Fibroblast of lung (primary cell): ENCODE data around the gene FHDC1. TPM values are rescaled to one million over a fixed set of nuclear protein-coding genes. Genes with fewer than 3 reads are reported as not detected.

ENCODE experiments used
- DNase-seq, 2 donors: peaks; one replicate each; pipeline versions ENCODE4 v3.0.0 to v3.0.0-alpha.2; 2010; ENCODE audit warnings: low read depth in 2 of 2
- H2AFZ ChIP-seq: 2 replicates; pipeline ENCODE4 v1.5.1; 2012; ENCODE audit warnings: low read length, control low read depth, inconsistent platforms
- H3K27ac ChIP-seq: 2 replicates; pipeline ENCODE4 v1.5.1; 2011; ENCODE audit warnings: low read length, control low read depth; ENCODE audit not compliant: insufficient read depth
- H3K27me3 ChIP-seq: 2 replicates; pipeline ENCODE4 v1.5.1; 2011; ENCODE audit warnings: mild to moderate bottlenecking, low read length; ENCODE audit not compliant: control insufficient read depth, insufficient read depth
- H3K36me3 ChIP-seq: 2 replicates; pipeline ENCODE4 v1.5.1; 2011; ENCODE audit warnings: low read length; ENCODE audit not compliant: control insufficient read depth, insufficient read depth
- H3K4me1 ChIP-seq: 2 replicates; pipeline ENCODE4 v1.5.1; 2011; ENCODE audit warnings: low read length; ENCODE audit not compliant: control insufficient read depth, insufficient read depth; ENCODE audit errors: extremely low read depth
- H3K4me2 ChIP-seq: 2 replicates; pipeline ENCODE4 v1.5.1; 2011; ENCODE audit warnings: low read length, control low read depth; ENCODE audit not compliant: insufficient read depth; ENCODE audit errors: extremely low read depth
- H3K4me3 ChIP-seq, 4 experiments: fragments of 200-600 bp in 1 of 4; sonication (generic) in 1 of 4; replicated peaks in 1 of 4; 2 replicates each; pipeline ENCODE4 v1.5.1; 2011 to 2016; ENCODE audit warnings: low read length in 4 of 4, low read depth in 3 of 4, mild to moderate bottlenecking in 3 of 4, control low read depth in 2 of 4, inconsistent platforms in 1 of 4, mixed read lengths in 1 of 4; ENCODE audit not compliant: insufficient read depth in 1 of 4; ENCODE audit errors: control extremely low read depth in 1 of 4
- H3K79me2 ChIP-seq: 2 replicates; pipeline ENCODE4 v1.5.1; 2012; ENCODE audit warnings: mild to moderate bottlenecking, low read length, inconsistent platforms; ENCODE audit not compliant: control insufficient read depth, insufficient read depth
- H3K9ac ChIP-seq: 2 replicates; pipeline ENCODE4 v1.5.1; 2011; ENCODE audit warnings: mild to moderate bottlenecking, low read length, control low read depth; ENCODE audit not compliant: insufficient read depth
- H3K9me3 ChIP-seq: 2 replicates; pipeline ENCODE4 v1.5.1; 2012; ENCODE audit warnings: low read depth, low read length; ENCODE audit not compliant: control insufficient read depth, insufficient read depth
- H4K20me1 ChIP-seq: 2 replicates; pipeline ENCODE4 v1.5.1; 2011; ENCODE audit warnings: low read length; ENCODE audit not compliant: control insufficient read depth, insufficient read depth; ENCODE audit errors: extremely low read depth
- CTCF ChIP-seq, 2 donors: IDR thresholded peaks in 1 of 2; conservative IDR thresholded peaks in 1 of 2; 1 replicate in 1 of 2; 2 replicates in 1 of 2; pipeline ENCODE4 v1.5.1; 2011 to 2012; ENCODE audit warnings: low read length in 2 of 2, control low read depth in 1 of 2, inconsistent platforms in 1 of 2, low read depth in 1 of 2, mild to moderate bottlenecking in 1 of 2
- EZH2 ChIP-seq: IDR thresholded peaks from 2 replicates; pipeline ENCODE4 v1.5.1; 2012; ENCODE audit warnings: low read length, control low read depth, mild to moderate bottlenecking; ENCODE audit errors: missing control alignments
- polyA plus RNA-seq, 2 donors: library from polyadenylated mRNA; depleted of rRNA in 1 of 2; stranded (reverse) in 1 of 2; unstranded in 1 of 2; fragments of >200 nt; gene quantifications; 2 replicates each; pipeline ENCODE4 v1.2.1, GENCODE V29; 2011 to 2012; ENCODE audit warnings: missing spikeins in 1 of 2
- total RNA-seq: library from RNA; depleted of rRNA; stranded (reverse); fragments of >200 nt; gene quantifications from 2 replicates; pipeline ENCODE4 v1.2.1, GENCODE V29; 2014

Gene FHDC1
- total and polyA plus RNA-seq, 2 donors (not counting 1 experiment from before 2014, with no cell fraction given): 0.14 to 0.33 TPM

GRCh38 chr4:152941411-152941810, 5.3 kb downstream of the FHDC1 start:
- Histone ChIP-seq H3K4me3 (no peak overlapping the region), H3K27ac (no peak overlapping the region), H2AFZ (no peak overlapping the region), H3K4me1 (peaks cover 3% of the 10 kb centered on the region), H3K27me3 (peaks cover 18% of the 10 kb centered on the region), H3K79me2 (no peaks in the 10 kb centered on the region), H4K20me1 (no peaks in the 10 kb centered on the region), H3K4me2 (no peak overlapping the region), H3K36me3 (no peaks in the 10 kb centered on the region), H3K9ac (no peak overlapping the region), H3K9me3 (no peaks in the 10 kb centered on the region)
- no peak for TF ChIP-seq EZH2
- no peak for DNase-seq

- no peak overlapping the region for H3K9ac ChIP-seq
- H3K27ac ChIP-seq: no peak overlapping the region
- no peaks in the 10 kb centered on the region for H4K20me1 ChIP-seq
- H3K9me3 ChIP-seq: no peaks in the 10 kb centered on the region
- H2AFZ ChIP-seq: no peak overlapping the region
- no peaks in the 10 kb centered on the region for H3K36me3 ChIP-seq
- no peak overlapping the region for H3K4me2 ChIP-seq
- TF ChIP-seq CTCF (conservative IDR thresholded peaks at IDR 0.05 in 1 of 2, IDR thresholded peaks at IDR 0.05 in 1 of 2; ENCODE audit: low read depth in 1 of 2, low read length in 2 of 2) (no peak), EZH2 (no peak)
- no peak overlapping the region for H3K4me3 ChIP-seq
- peaks cover 12% of the 10 kb centered on the region for H3K27me3 ChIP-seq
- peaks cover 3% of the 10 kb centered on the region for H3K4me1 ChIP-seq
- no peak for DNase-seq
- no peaks in the 10 kb centered on the region for H3K79me2 ChIP-seq
These were observed 6.2 kb downstream of the FHDC1 start for GRCh38 chr4:152942346-152942745.

- no peak overlapping the region for H3K4me3 ChIP-seq
- no peak for TF ChIP-seq CTCF (conservative IDR thresholded peaks at IDR 0.05 in 1 of 2, IDR thresholded peaks at IDR 0.05 in 1 of 2; ENCODE audit: low read depth in 1 of 2, low read length in 2 of 2)
- no peak for TF ChIP-seq EZH2
- DNase-seq: peak in 1 of 2 donors; percentile 49
These were observed 7.5 kb downstream of the FHDC1 start for GRCh38 chr4:152943672-152944071.

More at GRCh38 chr4:152943672-152944071, 7.5 kb downstream of the FHDC1 start:
- Histone ChIP-seq H3K27me3 (peaks cover 6% of the 10 kb centered on the region), H3K4me1 (peaks cover 3% of the 10 kb centered on the region), H3K9ac (no peak overlapping the region), H3K79me2 (no peaks in the 10 kb centered on the region), H3K9me3 (no peaks in the 10 kb centered on the region), H3K27ac (no peak overlapping the region), H3K4me2 (no peak overlapping the region), H3K36me3 (no peaks in the 10 kb centered on the region), H2AFZ (no peak overlapping the region), H4K20me1 (no peaks in the 10 kb centered on the region)
